MG63 (cell line): ENCODE measurements around the gene RIMS1. TPM values are rescaled to one million over a fixed set of nuclear protein-coding genes. Genes with fewer than 3 reads are reported as not detected.
"Not testable (repeated sequence)": the region's sequence is repeated elsewhere in the genome, so short reads cannot be mapped to it uniquely, and the experiment has no call there.

Experiments used
- DNase-seq: peaks from one replicate; pipeline ENCODE4 v3.0.0-alpha.2; 2020
- H3K27me3 ChIP-seq: fragments of 250-450 bp; sonication (Bioruptor Pico); 2 replicates; pipeline ENCODE4 v1.5.1; 2020; ENCODE audit warnings: mild to moderate bottlenecking, moderate library complexity
- H3K36me3 ChIP-seq: fragments of 250-450 bp; sonication (Bioruptor Pico); 2 replicates; pipeline ENCODE4 v1.5.1; 2020; ENCODE audit warnings: mild to moderate bottlenecking, moderate library complexity
- H3K4me3 ChIP-seq: fragments of 250-450 bp; sonication (Bioruptor Pico); 2 replicates; pipeline ENCODE4 v1.5.1; 2020; ENCODE audit warnings: mild to moderate bottlenecking, moderate library complexity
- H3K9me3 ChIP-seq: fragments of 250-450 bp; sonication (Bioruptor Pico); 2 replicates; pipeline ENCODE4 v1.5.1; 2020; ENCODE audit warnings: mild to moderate bottlenecking, moderate library complexity
- total RNA-seq: library from RNA; depleted of rRNA; stranded (reverse); fragments of >200 nt; shearing (Covaris generic); gene quantifications from 2 replicates; pipeline ENCODE4 v1.2.3, GENCODE V29; 2014; ENCODE audit warnings: low replicate concordance

The RIMS1 gene
- total RNA-seq, 1 experiment from 2014 or later, result 9.6 TPM

DNA sequence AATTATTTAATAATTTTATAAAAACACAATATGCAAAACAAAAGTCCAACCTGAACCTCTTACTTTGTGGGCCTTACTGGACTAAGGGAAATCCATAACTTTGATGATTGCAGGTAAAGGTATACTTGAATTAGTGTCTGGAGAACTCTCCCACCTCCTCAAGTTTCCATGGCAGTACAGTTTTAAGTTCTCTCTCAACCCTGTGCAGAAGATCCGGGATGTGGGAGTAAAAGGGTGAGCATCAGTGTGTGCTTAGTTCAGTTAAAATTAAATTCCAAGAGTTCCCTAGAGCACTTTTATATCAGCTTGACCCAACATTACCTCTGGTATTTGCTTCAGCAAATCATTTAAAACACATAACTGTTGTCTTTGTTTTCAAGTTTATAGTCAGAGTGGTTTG lies 47.5 kb downstream of the RIMS1 start:
- Histone ChIP-seq H3K36me3 (no peaks in the 10 kb centered on the region), H3K9me3 (peaks cover 4% of the 10 kb centered on the region; the same call in 1 of the 2 replicates), H3K27me3 (no peaks in the 10 kb centered on the region), H3K4me3 (no peak overlapping the region)
- no peak for DNase-seq

DNA sequence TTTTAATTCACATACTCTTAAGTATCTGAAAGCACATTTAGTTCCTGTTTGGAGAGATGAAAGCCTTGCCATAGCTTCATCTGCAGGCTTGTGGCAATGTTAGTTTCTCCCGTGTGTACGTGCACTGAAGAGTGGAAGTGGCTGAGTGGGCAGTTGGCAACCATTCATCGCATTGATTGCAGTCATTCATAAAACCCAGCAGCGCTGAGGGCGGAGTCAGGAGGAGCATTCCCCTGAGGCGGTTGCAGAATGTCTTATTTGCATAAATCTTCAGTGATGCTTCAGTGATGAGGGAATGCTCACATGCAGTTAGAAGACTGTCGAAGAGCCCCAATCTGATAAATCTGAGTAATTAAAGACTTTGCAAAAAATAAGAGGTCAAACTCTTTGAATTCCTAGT lies 79.1 kb downstream of the RIMS1 start:
- no peaks in the 10 kb centered on the region for H3K9me3 ChIP-seq
- no peaks in the 10 kb centered on the region for H3K36me3 ChIP-seq
- H3K27me3 ChIP-seq, result no peaks in the 10 kb centered on the region
- DNase-seq, result peak; percentile 23
- H3K4me3 ChIP-seq, result no peak overlapping the region

DNA sequence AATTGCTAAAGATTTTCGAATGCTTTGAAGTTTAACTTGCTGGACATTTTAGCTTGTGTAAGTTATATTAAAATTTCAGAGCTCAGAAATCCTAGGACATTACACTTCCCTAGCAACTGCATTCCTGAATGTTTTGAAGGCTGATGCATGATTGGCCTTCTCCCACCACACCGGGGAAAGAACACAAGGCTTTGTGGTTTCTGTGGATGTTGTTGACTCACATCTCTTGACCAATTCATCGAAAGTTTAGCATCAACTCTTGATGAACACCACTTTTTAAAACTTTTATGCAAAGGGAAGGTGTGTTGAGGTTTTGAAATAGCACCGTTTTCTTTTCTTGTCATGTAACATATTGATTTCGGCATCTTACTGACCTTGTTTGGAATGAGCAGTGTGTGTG lies 81.1 kb downstream of the RIMS1 start:
- H3K36me3 ChIP-seq, result no peaks in the 10 kb centered on the region
- no peaks in the 10 kb centered on the region for H3K27me3 ChIP-seq
- DNase-seq, result no peak
- H3K4me3 ChIP-seq, result no peak overlapping the region
- no peaks in the 10 kb centered on the region for H3K9me3 ChIP-seq

DNA sequence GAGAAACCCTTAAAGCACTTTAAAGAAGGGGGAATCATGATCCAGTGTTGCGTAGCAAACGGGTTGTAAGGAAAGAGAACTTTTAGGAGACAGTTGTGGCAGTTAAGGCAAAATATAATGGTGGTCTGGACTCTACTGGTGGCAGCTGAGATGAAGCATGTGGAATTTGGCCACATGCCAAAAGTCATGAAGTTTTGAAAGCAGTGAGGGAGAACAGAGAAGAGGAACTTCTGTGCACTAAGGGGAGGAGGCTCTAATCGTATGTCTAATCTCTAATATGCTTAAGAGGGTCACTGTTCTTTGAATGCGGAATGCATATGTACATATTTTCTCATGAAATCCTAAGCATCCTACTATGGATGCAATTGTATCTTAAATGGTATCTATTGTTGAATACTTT lies 91.5 kb downstream of the RIMS1 start:
- Histone ChIP-seq H3K27me3 (no peaks in the 10 kb centered on the region), H3K36me3 (no peaks in the 10 kb centered on the region), H3K9me3 (no peaks in the 10 kb centered on the region), H3K4me3 (no peak overlapping the region)
- DNase-seq, result no peak

DNA sequence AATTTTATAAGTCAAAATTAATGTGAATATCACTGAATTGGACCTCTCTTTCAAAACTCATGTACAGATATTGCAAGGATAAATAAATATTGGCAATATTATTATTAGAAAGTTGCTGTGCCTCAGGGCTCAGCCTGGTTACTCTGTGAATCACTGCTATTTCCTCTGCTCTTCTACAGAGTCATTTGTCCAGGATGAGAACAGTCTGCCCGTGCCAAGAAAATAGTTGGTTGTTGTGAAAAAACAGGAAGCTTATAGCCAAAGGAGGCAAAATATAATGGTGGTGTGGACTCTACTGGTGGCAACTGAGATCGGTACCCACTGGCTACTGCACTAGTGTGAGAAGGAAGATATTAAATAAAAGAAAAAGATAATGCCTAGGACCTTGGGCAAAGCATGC lies 93.6 kb downstream of the RIMS1 start:
- Histone ChIP-seq H3K27me3 (no peaks in the 10 kb centered on the region), H3K4me3 (no peak overlapping the region), H3K36me3 (no peaks in the 10 kb centered on the region), H3K9me3 (no peaks in the 10 kb centered on the region)
- DNase-seq, result peak; percentile 47

DNA sequence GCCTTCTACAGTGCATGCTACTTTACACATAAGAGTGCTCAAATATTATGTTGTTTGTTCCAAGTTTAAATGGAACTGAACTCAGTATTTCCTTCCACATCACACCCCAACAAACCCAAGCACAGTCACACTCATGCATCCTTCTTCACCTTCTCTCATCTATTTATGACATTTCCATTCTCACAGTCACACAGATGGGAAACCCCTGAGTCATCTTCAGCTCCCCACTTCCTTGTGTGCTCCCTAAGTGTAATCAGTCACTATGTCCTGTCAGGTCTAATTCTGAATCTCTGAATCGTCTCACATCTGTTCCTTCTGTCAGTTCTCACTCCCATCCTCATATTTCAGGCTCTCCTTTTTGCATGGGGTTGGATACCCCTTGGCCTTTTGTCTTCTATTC lies 96.0 kb downstream of the RIMS1 start:
- Histone ChIP-seq H3K27me3 (no peaks in the 10 kb centered on the region), H3K36me3 (no peaks in the 10 kb centered on the region), H3K4me3 (no peak overlapping the region), H3K9me3 (no peaks in the 10 kb centered on the region)
- DNase-seq, result no peak

DNA sequence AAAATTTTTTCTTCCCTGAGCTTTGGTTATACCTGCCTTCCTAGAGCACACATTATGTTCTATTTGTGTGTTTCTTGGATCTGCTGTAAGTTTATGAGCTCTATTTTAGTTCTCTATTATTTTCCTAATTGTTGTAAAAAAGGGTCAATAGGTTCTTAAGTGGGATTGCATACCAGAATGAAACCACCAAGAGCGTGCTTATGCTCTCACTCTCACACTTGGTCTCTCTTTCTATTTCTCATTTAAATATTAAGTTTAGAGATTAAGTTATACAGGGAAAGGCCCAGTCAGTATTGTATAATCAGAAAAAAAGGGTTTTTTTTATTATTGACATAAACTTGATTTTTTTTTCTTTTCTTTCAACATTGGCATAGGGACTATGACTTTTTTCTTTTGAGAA lies 96.8 kb downstream of the RIMS1 start:
- Histone ChIP-seq H3K36me3 (no peaks in the 10 kb centered on the region), H3K27me3 (no peaks in the 10 kb centered on the region), H3K4me3 (no peak overlapping the region), H3K9me3 (no peaks in the 10 kb centered on the region)
- DNase-seq, result no peak

DNA sequence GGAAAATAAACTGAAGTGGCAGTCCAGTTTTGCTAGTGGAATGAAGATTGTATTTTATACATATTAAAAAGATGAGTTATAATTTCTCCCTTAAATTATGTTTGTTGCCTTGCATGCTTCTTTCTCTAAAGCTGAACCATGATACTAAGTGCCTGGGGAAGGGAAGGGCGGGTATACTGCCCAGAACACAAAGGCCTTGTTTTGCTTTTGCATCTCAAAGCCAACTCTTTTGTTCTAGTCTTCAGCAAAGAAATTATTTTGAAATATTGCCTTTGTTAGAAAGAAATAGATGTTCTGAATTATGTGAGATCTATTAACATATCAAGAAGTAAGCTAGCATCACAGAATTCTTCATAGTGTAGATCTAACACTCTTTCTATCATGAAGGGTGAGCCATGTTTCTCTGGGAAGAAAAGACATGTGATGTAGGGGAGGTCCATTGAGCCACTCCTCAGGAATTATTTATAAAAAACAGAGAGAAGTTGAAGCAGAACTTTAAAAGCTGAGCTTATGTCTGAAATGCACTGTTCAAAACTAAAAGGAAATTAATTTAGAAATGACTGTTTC lies 108.4 kb downstream of the RIMS1 start:
- DNase-seq, result no peak
- Histone ChIP-seq H3K4me3 (no peak overlapping the region), H3K27me3 (no peaks in the 10 kb centered on the region), H3K9me3 (no peaks in the 10 kb centered on the region), H3K36me3 (no peaks in the 10 kb centered on the region; the same call in 1 of the 2 replicates)

DNA sequence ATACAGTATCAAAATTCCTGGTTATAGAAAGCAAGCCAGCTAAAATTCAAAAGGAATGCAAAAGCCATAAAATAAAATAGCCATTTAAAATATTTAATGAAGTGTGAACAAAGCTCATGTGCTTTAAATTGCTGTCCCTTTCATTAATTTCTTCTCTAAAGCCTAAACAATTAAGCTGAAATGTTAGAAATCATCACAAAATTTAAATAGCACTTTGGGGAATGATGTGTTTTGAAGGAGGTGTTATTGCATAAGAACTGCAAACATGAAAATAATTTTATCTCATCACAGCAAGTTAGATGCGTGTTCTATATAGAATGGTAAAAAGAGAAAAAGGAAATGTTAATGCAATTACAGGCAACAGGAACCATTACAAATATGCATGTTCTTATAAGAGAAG lies 111.0 kb downstream of the RIMS1 start:
- Histone ChIP-seq H3K9me3 (no peaks in the 10 kb centered on the region), H3K27me3 (no peaks in the 10 kb centered on the region), H3K4me3 (no peak overlapping the region), H3K36me3 (no peaks in the 10 kb centered on the region)
- DNase-seq, result no peak

DNA sequence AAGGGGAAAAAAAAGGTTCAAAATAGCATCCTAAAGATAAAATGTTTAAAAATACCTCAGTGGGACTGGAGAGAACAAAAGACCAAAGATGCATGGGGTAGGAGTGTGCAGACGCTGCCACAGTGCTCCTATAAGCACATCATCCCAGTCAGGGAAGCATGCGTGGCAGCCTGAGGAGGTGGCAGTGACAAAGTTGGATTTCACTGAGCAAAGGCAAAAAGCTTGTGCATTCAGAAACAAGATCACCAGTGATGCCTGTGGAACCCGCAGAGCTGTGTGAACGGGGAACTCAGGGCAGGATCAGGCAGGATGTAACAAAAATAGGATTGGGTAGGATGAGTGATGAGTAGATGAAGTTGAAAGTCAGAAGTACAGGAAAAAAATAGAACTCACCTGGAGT lies 116.1 kb downstream of the RIMS1 start:
- Histone ChIP-seq H3K36me3 (no peaks in the 10 kb centered on the region), H3K4me3 (no peak overlapping the region), H3K27me3 (no peaks in the 10 kb centered on the region), H3K9me3 (no peaks in the 10 kb centered on the region)
- DNase-seq, result no peak

DNA sequence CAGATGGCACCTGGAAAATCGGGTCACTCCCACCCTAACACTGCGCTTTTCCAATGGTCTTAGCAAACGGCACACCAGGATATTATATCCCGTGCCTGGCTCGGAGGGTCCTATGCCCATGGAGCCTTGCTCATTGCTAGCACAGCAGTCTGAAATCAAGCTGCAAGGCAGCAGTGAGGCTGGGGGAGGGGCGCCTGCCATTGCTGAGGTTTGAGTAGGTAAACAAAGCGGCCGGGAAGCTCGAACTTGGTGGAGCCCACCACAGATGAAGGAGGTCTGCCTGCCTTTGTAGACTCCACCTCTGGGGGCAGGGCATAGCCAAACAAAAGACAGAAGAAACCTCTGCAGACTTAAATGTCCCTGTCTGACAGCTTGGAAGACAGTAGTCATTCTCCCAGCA lies 120.2 kb downstream of the RIMS1 start:
- not testable (repeated sequence) for H3K27me3 ChIP-seq, H3K4me3 ChIP-seq, H3K9me3 ChIP-seq, H3K36me3 ChIP-seq, DNase-seq

DNA sequence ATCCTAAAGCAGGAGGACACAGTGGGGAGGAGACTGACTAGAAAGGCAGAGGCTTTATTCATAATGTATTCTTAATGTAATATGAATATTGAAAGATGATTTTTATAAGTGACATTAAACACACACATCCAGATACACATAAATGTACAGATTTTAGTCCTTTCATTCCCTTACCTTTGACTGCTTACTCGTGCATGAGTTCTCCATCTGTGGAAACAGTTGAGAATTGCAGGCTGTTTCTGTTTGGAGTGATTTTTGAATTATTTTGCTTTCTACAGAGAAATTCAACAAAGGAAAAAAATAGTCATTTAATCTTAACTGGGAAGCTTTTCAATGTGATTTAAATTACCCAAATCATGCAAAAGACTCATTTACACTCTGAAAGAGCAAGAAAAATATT lies 136.5 kb downstream of the RIMS1 start:
- Histone ChIP-seq H3K4me3 (no peak overlapping the region), H3K9me3 (no peaks in the 10 kb centered on the region), H3K27me3 (no peaks in the 10 kb centered on the region), H3K36me3 (no peaks in the 10 kb centered on the region)
- DNase-seq, result no peak

DNA sequence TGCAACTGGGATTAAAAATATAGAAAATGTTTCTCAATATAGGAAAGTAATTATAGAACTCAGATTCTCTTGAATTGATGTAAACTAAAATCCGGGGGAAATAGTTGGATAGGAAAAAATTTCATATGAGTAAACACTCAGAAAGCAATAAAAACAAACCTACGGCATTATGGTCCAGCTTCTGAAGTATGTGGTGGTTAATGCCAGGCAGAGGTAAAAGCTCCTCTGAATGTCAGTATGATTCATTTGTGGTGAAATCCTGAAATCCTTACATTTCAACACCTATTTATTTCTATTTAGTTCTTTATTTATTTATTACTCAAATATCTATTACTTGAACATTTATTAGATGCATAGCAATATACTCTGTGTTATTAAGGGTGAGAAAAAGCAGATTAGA lies 145.1 kb downstream of the RIMS1 start:
- H3K9me3 ChIP-seq, result no peaks in the 10 kb centered on the region
- H3K4me3 ChIP-seq, result no peak overlapping the region
- H3K27me3 ChIP-seq, result no peaks in the 10 kb centered on the region
- H3K36me3 ChIP-seq, result no peaks in the 10 kb centered on the region
- peak; percentile 8 for DNase-seq

DNA sequence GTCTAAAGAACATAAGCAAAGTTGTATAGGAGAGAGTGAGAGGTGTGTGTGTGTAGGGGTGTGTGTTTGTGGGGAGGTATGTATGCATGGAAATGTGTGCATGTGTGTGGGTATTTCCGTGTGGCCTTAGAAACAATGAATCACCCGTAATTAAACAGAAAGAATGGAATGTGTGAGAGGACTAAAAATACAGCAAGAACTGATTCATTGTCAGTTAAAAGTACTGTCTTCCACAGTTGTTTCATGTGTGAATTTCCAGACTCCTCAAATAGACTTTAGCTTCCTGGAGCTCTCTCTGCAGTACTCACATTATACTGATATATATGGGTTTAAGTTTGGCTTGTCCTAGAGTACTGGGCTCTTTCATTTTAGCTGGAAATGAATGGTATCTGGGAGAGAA lies 145.7 kb downstream of the RIMS1 start:
- no peaks in the 10 kb centered on the region for H3K27me3 ChIP-seq
- DNase-seq, result peak; percentile 8
- no peaks in the 10 kb centered on the region for H3K36me3 ChIP-seq
- H3K4me3 ChIP-seq, result no peak overlapping the region
- no peaks in the 10 kb centered on the region for H3K9me3 ChIP-seq

DNA sequence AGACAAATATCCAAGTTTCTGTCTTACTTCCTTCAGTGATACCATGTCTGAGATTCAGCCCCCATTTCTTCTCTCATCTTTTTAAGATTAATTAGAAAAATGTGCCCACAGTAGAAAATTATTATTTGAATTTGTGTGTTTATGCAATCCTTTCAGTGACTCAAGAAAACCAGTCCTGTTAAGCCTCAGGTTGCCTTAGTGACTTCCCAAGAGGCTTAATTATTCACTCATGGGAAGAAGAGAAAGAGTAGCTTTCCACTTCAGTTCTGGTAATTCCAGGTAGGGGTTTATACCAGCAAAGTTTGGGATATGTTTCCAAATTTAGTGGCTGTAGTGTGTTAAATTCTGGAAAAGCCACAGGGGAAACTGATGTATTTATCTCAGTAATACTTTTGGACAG lies 149.1 kb downstream of the RIMS1 start:
- DNase-seq, result no peak
- Histone ChIP-seq H3K9me3 (no peaks in the 10 kb centered on the region), H3K27me3 (no peaks in the 10 kb centered on the region), H3K4me3 (no peak overlapping the region), H3K36me3 (no peaks in the 10 kb centered on the region)

DNA sequence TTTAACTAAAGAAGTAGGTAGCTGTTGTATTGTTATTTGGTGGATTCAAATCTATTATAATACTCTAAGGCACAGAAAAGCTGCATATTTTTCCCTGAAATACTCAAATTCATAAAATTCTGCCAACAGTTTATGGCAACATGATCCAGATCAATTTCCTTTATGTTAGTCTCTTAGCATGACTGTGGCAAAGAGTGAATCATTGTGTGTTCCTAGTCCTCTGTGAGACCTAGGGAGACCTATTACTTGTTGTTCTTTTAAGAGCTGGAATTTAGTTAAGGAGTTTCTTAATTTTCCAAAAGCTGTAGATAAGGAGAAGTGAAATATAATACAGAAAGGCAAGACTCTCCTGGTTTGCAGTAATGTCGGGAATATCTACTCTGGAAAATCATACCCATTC lies 149.6 kb downstream of the RIMS1 start:
- Histone ChIP-seq H3K9me3 (no peaks in the 10 kb centered on the region), H3K27me3 (no peaks in the 10 kb centered on the region), H3K4me3 (no peak overlapping the region), H3K36me3 (no peaks in the 10 kb centered on the region)
- DNase-seq, result no peak

DNA sequence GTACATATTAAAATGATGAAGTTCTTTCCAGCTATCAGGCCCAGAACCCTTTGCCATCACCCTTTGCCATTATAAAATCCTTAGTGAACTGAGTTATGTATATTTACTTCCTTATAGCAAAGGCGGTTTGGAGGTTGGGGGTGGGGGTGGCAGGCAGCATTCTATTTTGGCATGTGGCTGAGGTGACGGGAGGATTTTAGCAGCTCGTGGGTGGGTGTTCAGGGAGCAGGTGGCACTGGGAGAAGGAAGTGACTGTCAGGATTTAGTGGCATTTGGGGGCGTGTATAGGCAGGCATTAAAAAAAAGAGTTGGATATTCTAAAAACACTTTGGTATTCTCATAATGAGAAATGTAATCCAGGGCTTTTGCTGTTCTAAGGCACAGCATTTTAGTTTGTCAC lies 150.7 kb downstream of the RIMS1 start:
- Histone ChIP-seq H3K36me3 (no peaks in the 10 kb centered on the region), H3K27me3 (no peaks in the 10 kb centered on the region), H3K4me3 (no peak overlapping the region), H3K9me3 (no peaks in the 10 kb centered on the region)
- DNase-seq, result no peak

DNA sequence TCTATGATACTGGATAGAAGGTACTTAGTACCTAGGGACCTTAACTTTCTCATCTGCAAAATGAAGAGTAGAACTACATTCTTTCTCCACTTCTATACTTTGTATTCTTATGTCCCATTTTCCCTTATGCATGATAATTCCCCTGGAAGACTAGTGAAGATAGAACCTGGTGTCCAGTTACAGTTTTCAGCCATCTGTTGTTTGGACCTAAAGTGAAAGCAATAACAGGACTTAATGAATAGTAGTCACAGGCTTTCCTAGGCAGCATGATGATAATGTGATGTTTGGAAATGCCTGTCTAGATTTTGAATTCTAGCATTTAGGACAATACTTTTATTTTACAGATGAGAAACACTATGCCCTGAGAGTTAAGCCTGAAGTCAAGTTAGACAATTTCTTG lies 153.8 kb downstream of the RIMS1 start:
- H3K9me3 ChIP-seq, result no peaks in the 10 kb centered on the region
- H3K4me3 ChIP-seq, result no peak overlapping the region
- H3K27me3 ChIP-seq, result no peaks in the 10 kb centered on the region
- no peak for DNase-seq
- H3K36me3 ChIP-seq, result no peaks in the 10 kb centered on the region

DNA sequence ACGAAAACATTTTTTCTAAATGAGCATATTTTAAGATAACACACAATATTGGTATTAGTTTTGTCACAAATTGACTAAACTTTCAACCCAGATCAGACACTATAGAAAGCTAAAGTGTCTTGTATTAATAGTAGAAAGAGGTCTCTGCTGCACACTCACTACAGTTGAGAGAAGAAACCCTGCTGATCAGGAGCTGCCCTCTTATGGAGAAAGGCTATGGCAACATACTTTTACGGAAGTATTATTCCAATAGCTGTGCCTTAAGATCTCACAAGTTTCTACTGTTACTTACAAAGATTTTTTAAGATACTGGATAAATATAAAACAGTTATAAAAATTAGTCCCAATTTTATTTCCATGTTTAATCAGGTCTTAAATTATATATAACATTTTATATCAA lies 155.7 kb downstream of the RIMS1 start:
- Histone ChIP-seq H3K36me3 (no peaks in the 10 kb centered on the region), H3K27me3 (no peaks in the 10 kb centered on the region), H3K4me3 (no peak overlapping the region), H3K9me3 (no peaks in the 10 kb centered on the region)
- peak; percentile 1 for DNase-seq
